ENCODE results near the gene CDH6.
A peak's percentile ranks its signal among the peaks of the same experiment; 100 is the strongest.
"Not testable (repeated sequence)": the region's sequence is repeated elsewhere in the genome, so short reads cannot be mapped to it uniquely, and the experiment has no call there.

Gene CDH6

GRCh38 chr5:31361234-31361633 is 167.7 kb downstream of the CDH6 start:
- no peak overlapping the region for H3K4me3 ChIP-seq (ENCODE audit: low read length)
- peak; percentile 83 for DNase-seq (ENCODE audit: low read depth)
- TF ChIP-seq CTCF (conservative IDR thresholded peaks at IDR 0.05; ENCODE audit: low read depth, low read length) = no peak

- DNase-seq (ENCODE audit: low read depth) = not testable (repeated sequence)
Observed at GRCh38 chr5:31361704-31362528, 168.4 kb downstream of the CDH6 start.

GRCh38 chr5:31362529-31362900 is 169.0 kb downstream of the CDH6 start:
- H3K4me3 ChIP-seq (ENCODE audit: low read length) = no peak overlapping the region
- no peak for TF ChIP-seq CTCF (conservative IDR thresholded peaks at IDR 0.05; ENCODE audit: low read depth, low read length)
- no peak for DNase-seq (ENCODE audit: low read depth)

More at GRCh38 chr5:31361704-31362528, 168.4 kb downstream of the CDH6 start:
- H3K4me3 ChIP-seq (ENCODE audit: low read length) = not testable (repeated sequence)

- TF ChIP-seq CTCF (conservative IDR thresholded peaks at IDR 0.05; ENCODE audit: low read depth, low read length) = no peak
- no peak for DNase-seq (ENCODE audit: low read depth)
- no peak overlapping the region for H3K4me3 ChIP-seq (ENCODE audit: low read length)
Observed at GRCh38 chr5:31362931-31363568, 169.6 kb downstream of the CDH6 start.

DNA sequence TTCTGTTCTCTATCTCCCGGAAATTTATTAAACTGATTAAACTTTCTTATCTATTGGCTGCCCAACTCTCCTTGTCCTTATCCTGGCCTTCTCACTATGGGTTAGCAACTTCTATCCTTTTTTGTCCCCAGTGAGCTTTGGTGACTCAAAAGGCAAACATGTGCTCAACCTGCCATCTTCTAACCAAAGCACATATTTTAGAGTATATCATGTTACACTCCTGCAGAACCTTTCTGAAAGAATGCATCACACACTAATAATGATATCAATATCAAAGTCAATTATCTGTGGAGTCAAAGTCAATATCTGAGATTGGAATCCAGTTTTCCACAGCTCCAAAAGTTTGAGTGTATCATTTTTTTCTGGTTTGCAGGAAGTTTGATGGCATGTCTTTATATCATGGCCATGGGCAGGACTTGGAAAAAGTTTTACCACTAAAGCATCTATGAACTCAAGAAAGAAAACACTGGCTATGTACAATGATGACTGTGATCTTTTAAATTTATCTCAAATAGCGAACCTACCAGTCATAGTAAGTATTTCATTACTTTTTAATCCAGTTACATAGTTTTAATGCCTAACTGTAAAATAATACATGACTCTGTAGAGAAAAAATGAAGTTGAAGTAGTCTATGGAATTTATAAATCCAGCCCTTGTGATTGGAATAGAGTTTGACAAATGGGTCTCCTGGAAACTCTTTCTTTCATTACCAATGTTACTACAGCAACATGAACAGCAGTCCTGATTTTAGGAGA is 171.6 kb downstream of the CDH6 start:
- peak; percentile 79 for DNase-seq (ENCODE audit: low read depth)
- TF ChIP-seq CTCF (conservative IDR thresholded peaks at IDR 0.05; ENCODE audit: low read depth, low read length) = no peak
- H3K4me3 ChIP-seq (ENCODE audit: low read length) = no peak overlapping the region

- no peak for TF ChIP-seq CTCF (conservative IDR thresholded peaks at IDR 0.05; ENCODE audit: low read depth, low read length)
- DNase-seq (ENCODE audit: low read depth) = no peak
- no peak overlapping the region for H3K4me3 ChIP-seq (ENCODE audit: low read length)
Observed at GRCh38 chr5:31365776-31366175, 172.3 kb downstream of the CDH6 start.

- DNase-seq (ENCODE audit: low read depth) = peak; percentile 88
Observed at GRCh38 chr5:31366941-31367340, 173.5 kb downstream of the CDH6 start.

More at GRCh38 chr5:31366941-31367340, 173.5 kb downstream of the CDH6 start:
- no peak for TF ChIP-seq CTCF (conservative IDR thresholded peaks at IDR 0.05; ENCODE audit: low read depth, low read length)
- no peak overlapping the region for H3K4me3 ChIP-seq (ENCODE audit: low read length)
